ENCODE data around the gene PMEPA1.

The PMEPA1 gene

DNA sequence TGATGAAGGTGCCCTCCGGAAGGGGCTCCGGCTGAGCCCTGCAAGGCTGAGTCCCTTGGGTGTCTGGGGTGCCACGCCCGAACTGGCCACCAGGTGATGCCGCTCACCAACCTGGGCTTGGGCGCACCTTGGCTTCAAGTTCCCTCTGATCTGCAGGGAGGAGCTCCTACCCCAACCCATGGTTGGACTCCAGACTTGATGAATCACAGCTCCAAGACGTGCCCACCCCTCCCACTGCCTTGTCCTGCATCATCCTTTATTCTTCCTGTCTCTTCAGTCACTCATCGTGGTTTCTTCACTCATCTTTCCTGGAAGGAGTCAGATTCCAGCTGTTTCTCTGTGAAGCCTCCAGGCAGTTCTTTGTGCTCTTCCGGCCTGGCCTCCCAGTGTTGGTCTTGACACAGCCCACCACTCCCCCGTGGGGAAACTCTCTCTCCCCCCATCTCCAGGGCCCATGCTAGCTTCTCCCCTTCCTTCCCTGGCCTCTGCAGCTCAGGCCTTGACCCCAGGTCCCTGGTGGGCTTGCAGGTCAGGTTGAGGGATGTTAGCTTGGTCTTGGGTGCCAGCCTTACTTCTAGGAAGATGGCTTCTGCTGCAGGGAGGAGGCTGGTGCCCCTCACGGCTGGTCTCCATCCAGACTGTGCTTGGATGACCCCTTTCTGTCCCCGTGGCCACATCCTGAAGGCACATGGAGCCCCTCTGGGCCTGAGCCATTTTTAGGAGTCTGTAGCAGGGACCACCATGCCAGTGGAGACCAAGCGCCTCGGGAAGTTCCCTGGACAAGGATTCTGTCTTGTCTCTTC, 87.0 kb downstream of the PMEPA1 start:
- DNase-seq (ENCODE audit: low spot score) = no peak

DNA sequence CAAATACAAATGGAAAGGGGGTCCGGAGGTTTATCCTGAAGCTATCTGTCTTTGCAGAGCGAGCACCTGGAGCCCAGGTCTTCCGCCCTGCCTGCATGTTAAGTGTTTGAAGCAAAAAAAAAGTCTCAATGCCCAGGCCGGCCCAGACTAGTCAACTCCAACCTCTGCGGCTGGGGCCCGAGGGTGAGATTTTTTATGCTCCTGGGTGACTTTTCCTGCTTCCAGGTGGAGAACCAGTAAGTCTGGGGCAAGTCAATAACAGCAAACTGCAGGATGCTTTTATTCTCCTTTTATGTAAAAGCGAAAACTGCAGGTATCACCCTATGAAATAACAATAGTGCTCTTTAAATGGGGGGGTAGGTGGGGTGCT, 87.6 kb downstream of the PMEPA1 start:
- no peak for DNase-seq (ENCODE audit: low spot score)

DNA sequence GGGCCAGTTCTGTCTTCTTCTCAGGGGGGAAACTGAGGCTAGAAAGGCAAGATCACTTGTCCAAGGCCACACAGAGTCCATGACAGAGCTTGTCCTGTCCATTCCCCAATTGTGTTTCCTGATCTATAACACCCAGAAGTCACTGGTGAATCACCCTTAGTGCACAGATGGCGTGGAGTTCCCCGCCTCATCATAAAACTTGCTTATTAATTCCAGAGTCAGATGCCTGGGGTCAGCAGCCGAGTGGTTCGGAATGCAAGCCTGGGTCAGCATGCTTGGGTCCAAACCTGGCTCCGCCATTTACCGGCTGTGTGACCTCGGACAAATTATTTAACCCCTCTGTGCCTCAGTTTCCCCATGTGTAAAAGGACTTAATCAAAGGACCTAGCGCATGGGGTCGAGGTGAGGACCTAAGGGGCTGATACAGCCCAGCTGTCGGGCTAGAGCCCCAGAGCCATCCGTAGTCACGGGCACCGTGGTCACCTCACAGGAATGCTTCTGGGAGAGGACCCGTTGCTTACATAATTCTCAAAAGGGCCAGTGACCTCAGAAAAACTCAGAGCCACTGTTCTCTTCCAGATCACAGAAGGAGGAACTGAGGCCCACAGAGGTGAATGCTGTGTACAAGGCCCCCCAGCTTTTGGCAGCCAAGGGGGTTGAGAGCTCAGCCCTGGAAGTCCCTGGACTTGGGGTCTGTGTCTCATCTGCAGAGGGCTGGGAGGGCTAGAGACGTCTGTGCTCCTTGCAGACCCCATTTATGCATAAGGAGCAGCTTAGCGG, 88.2 kb downstream of the PMEPA1 start:
- no peak for DNase-seq (ENCODE audit: low spot score)

DNA sequence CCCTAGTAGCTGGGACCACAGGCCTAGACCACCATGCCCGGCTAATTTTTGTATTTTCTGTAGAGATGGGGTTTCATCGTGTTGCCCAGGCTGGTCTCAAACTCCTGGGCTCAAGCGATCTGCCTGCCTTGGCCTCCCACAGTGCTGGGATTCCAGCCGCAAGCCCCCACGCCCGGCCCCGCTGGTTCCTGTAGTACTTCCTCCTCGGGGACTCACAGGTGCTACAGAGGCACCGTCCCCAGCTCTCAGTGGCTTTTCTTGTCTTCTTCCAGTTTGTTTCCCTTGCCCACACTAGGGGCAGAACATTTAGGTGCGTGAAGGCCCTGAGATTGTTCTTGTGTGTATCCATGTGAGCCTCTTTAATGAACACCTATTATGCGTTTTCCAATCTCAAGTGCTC, 88.8 kb downstream of the PMEPA1 start:
- DNase-seq (ENCODE audit: low spot score) = no peak

DNA sequence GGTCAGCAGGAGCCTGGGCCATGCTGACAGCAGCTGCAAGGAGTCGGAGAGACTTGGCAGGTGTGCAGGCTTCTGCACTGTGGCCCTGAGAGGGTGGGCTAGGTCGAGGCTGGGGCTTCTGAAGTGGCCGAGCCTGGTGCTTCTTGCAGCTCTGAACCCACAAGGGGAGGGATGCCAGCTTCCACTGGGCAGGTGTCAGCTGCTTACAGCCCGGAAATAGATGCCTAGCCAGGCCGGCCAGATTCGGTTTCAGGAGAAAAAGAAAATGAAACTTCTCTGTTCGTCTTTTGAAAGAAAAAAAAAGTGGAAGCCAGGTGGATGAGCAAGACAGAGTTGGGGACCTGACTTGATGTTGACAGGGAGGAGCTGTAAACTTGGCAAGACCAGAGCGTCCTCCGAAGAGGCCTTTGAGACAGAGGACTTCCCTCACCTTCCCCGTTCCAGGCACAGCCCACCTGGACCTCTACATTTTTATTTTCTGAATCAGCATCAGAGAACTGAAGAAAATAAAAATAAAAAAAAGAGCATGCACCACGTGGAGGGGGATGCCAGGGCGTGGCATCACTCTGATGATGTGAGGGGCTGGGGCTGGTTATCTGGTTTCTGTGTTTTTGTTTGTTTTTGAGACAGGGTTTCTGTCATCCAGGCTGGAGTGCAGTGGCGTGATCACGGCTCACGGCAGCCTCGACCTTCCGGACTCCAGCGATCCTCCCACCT, 89.4 kb downstream of the PMEPA1 start, which contains the start of gene ZBP1:
ZBP1 (minus strand) TSS at position 153 of the 717 bp plus-strand sequence; CDS start at position 22, 131 bp downstream.
- DNase-seq (ENCODE audit: low spot score) = no peak

DNA sequence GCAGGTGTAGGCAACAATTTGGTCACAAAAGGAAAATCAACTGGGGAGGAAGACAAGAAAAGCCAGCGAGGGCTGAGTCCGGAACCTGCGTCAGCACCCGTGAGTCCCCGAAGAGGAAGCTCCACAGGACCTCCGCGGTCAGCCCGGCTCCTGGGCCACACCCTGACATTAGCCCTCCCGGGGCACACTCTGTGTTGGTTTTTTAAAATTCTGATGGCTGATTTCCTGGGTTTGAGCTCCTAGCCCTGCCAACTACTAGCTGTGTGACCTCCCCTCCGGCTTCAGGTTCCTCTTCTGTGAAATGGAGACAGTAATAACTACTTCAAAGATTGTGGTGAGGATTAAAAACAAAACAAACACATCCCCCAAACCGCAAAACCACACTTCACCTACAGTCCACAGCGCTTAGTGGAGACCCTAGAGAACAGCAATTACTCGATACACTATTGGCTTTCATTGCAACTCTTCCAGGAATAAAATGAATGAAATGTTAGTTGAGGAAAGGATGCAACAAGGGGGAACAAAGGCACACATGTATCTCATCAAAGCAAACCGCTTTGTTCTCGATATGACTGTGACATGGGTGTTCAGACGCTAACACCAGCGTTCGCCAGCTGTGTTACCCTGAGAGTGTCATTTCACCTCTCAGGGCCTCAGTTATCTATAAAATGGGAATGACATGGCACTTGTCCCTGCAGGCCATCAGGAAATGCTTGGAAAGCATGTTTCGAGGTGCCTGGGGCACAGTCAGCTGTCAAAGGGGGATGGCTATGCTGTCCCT, 90.6 kb downstream of the PMEPA1 start:
- no peak for DNase-seq (ENCODE audit: low spot score)

DNA sequence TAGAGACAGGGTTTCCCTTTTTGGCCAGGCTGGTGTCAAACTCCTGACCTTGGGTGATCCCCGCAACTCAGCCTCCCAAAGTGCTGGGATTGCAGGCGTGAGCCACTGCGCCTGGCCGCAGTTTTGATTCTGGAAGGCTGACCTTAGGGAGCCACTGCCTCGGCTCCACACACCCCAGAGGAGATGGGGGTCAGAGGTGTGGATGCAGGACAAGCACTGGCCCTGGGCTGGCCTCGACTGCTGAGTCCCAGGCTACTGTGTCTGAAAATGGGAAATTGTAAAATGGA, 91.1 kb downstream of the PMEPA1 start:
- DNase-seq (ENCODE audit: low spot score) = no peak

DNA sequence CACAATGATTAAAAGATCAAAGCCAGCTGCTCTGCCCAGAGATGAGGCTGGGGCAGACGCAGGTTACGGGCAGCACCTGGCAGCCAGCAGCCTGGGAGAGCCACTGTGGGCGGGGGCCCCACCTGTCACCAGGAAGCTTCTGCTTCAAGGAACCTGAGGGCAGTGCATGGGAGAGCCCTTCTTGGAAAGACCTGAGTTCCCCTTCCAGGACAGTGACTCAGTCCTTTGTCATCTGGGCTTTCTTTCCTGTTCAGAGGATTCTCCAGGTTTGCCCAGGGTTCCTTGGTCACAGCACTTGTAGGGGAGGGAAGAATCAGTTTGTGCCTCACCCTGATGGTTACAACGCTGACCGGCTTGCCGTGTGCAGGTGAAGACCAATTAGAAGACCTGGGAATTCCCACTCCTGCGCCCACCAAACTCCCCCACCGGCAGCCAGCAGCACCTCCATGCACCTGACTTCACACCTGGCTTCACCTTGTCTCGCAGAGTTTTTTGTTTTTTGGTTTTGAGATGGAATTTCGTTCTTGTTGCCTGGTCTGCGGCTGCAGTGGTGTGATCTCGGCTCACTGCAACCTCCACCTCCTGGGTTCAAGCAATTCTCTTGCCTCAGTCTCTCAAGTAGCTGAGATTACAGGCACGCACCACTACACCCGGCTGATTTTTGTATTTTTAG, 91.6 kb downstream of the PMEPA1 start:
- no peak for DNase-seq (ENCODE audit: low spot score)

DNA sequence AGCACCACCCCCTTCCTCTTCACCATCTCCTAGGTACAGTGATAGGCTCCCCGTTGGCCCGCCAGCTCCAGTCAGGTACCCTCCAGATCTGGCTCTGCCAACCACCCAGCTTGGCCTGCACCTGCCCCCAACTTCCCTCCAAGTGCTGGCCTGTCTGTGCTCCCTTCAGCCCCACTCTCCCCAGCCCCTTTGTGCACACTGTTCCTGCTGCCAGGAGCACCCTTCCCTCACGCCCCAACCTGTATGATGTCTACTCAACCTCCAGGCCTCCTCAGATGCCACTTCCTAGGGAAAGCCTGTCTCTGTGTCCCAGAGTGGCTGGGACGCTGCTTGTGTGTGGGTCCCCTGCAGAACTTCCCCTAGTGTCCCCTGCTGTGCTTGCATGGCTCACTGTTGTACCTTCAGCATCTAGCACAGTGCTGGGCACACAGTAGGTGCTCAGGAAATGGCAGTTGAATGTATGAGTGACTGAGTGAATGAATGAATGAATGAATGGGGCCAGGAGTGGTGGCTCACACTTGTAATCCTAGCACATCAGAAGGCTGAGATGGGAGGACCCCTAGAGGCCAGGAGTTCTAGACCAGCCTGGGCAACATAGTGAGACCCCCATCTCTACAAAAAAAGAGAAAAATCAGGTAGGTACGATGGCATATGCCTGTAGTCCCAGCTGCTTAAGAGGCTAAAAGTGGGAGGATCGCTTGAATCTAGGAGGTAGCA, 92.6 kb downstream of the PMEPA1 start:
- no peak for DNase-seq (ENCODE audit: low spot score)

DNA sequence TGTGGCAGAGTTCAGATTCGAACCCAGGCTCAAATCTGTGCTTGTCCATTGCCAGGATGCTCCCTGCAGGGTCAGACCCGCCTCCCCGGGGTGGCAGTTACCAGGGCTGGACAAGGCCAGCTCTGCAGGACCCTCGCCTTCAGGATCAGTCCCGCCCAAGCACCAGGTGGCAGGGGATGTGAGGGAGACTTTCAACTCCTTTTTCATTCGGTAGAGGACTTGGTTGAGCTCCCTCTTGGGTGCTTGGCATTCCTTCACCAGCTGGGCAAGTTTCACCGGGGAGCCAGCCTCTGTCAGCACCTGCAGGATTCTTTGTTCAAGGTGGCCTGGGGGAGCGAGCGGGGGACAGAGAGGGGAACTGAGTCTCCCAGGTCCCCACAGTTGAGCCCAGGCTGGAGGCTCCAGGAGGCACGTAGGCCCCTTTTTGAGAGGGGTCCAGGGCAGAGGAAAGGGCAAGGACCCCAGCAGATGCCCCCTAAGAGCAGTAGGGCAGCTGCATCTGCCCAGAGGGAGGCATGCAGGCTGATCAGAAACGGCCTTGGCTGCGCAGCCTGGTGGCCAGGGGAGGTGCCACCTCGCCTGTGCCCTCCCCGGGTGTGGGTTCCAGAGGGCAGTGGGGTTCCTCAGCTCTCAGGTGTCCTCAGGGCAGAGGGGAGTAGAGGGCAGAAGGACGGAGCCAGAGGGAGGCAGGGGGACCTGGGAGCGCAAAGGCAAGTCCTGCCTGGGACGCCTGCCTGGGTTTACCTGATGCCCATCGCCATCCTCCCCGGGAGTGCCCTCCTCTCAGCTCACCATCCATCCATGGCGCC, 93.5 kb downstream of the PMEPA1 start:
- no peak for DNase-seq (ENCODE audit: low spot score)

DNA sequence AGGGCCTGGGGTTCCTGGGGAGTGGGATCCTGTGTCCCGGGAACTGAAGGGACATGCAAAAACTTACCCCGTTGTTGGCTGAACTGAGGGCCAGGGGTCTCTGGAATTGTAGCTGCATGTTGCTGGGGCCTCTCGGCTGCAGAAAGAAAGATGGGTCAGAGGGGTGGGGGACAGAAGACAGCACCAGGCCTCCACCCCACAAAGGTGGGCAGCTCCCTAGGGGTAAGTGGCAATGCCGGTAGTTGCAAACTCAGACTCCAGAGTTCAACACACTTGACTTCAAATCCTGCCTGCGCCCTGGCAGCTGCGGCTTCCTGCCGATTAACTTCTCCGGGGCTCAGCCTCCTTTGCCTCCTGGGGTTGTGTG, 94.4 kb downstream of the PMEPA1 start:
- no peak for DNase-seq (ENCODE audit: low spot score)

DNA sequence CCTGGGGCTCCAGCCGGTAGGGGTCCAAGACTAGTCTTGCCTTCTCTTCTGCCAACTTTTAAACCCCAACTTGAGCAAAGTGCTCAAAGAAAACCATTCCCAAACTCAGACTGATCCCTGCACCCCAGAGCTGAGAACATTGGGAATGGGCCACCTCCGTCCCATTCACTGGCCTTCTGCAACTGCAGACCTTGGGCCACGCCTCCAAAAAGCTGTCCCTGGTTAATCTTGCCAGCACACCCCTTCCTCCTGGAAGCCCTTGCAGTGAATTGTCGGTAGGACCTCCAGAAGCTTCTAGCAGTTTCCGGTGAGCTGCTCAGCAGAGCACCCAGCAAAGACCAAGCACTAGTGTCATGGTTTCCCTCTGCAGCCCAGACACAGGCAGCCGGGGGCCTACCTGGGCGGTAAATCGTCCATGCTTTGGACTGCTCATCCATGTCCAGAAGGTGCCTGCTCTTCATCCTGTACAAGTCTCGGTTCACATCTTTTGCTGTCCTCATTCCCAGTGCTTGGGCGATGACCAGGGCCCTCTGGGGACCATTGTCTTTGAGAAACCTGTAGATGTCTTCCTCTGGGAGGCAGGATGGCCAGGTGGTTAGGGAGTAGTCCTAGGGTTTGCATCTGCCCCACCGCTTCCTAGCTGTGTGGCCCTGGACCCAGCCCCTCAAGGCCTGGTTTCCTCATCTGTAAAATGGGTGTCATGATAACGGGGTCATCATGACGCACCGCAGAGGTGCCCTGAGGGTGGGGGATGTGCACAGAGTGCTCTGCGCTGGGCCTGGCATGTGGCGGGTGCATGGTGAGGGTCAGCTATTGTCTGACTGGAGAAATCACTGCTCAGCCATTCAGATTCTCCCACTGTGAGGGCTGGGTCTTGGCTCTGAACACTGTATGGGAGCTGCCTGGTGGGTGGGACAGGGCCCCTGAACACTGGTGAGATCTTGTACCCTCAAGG, 95.0 kb downstream of the PMEPA1 start:
- DNase-seq (ENCODE audit: low spot score) = no peak

DNA sequence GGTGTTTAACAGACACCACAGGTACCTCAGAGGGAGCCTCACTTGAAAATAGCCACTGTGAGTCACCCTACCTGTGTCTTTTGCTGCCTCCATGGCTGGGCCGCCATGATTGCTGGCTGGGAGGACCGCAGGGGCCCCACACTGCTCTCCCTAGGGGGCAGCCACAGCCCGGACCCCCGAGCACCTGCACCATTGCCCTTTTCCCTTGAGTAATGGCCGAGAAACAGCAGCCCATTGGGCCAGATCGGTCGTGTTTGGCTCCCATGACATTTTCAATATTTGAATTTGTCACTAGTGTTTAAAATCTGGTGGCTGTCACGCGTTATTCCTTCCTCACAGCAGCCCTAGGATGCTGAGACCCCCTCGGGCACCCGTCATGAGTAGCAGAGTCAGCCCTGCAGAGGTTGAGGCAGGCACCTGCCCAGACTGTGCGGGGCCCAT, 96.3 kb downstream of the PMEPA1 start:
- no peak for DNase-seq (ENCODE audit: low spot score)

DNA sequence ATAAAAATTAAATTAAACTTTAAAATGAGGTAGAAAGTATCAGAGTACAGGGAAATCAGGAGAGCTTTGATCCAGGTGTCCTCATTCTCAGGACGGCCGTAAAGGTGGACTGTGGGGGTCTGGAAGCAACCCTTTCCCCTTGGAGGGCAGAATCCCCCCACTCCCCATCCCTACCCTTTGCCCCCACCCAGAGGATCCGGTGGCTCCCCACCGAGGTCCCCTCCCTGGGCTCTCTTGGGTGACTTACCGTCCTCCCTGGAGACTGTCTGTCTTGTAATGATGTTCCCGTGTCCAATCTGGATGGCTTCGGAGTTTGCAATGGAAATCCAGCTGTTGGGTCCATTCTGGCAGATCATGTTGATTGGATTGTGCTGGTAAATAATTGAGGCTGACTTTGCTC, 96.9 kb downstream of the PMEPA1 start:
- no peak for DNase-seq (ENCODE audit: low spot score)

DNA sequence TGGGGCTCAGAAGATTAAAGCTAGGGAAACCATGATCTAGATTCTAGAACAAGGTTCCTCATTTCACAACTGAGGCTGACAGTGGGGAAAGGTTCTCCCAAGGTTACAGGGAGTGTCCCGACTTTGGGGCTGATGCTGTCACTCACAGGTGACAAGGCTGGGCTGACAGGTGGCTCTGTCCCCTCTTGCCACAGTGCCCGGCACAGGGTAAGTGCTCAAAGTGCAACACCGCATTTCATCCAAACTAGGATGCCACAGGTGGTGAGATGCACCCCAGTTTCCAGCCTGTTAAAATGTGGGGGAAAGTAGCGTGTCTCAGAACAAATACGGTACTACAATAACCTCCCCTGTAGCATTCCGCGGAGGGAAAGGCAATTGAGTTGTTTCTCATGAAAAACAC, 97.4 kb downstream of the PMEPA1 start:
- no peak for DNase-seq (ENCODE audit: low spot score)

DNA sequence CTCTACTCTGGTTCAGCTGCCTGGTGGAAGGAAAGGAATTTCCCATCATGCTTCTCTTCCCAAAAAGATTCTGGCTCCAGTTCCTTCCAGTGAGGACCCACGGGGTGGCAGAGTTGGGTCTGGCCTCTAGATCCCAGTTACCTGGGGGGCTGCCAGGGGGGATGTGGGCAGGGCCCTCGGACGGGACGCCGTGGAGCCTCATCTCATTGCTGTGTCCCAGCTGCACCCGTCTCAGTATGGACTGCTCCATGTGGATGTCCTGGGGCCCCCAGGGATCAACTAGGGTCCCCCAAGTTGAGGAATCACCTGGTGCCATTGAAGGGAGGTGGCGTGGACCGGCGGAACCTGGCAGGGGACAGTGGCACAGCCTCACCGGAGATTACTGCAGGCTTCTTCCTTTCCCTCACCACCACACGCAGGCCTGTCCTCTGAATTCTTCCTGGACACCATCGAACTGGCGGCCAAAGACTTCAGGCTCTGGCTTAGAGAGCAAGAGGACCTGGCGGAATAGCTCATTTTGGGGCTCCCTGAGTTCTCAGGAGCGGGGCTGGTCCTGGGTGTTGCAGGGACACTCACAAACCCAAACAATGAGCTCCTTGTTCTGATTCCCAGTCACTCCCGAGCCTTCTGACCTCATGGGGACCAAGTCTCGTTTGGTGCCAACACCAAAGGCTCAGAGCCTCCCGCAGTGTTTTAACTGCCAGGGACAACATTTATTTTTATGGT, 98.1 kb downstream of the PMEPA1 start:
- no peak for DNase-seq (ENCODE audit: low spot score)

DNA sequence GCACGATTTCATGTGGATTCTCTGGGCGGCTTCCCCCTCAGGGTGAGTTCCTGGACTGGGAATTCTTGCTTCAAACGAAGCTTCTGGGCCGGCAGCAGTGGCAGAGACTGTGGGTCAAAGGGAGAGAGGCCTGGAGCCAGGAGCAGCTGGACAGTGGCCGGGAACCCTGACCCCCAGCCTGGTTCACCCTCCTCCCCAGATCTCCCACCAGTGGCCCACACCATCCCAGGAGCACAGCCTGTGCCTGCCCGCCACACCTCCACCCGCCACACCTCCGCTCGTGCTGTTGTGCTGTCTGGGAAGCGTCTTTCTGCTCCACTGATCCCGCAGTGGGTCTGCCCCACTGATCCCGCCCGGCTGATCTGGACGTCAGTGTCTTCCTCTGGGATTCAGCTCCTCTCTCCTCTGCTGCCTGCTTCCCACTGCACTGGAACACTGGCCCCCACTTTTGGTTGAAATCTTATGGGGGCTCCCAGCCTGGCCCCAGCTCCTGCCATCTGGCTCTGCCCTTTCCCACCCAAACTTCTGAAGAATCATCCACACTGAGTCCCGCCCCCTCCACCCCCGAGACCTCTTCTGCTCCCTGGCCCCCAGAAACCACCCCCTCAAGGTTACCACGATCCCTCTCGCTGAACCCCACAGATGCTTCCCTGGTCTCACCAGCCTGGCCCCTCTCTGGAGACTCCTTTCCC, 99.4 kb downstream of the PMEPA1 start:
- DNase-seq (ENCODE audit: low spot score) = no peak

DNA sequence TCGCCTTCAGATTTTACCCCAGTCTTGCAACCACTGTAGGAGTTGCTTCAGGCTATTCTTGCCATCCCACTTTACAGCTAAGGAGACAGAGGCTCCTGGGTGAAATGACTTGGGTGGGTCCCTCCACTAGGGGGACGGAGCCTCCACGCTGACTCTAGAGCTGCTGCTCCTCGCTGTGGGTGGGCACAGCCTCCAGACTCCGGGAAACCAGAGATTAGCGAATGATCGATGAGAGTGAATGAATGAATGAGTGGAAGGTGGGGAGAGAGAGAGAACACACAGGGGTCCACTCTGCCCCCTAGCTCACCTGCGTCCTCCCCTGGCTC, 100.0 kb downstream of the PMEPA1 start:
- no peak for DNase-seq (ENCODE audit: low spot score)

All from hematopoietic multipotent progenitor cell treated with erythropoietin and hydrocortisone succinate and interleukin-3 and kit ligand, for 15 days (in vitro differentiated cells).